Measurements from ENCODE around the gene SYTL2.
"Not testable (repeated sequence)": the region's sequence is repeated elsewhere in the genome, so short reads cannot be mapped to it uniquely, and the experiment has no call there.

The SYTL2 gene

GRCh38 chr11:85795712-85796487 is 15.0 kb downstream of the SYTL2 start:
- no peak for DNase-seq

GRCh38 chr11:85791409-85791990 is 19.4 kb downstream of the SYTL2 start:
- DNase-seq, result no peak

- no peak for DNase-seq
Measured at GRCh38 chr11:85787809-85788760, 22.9 kb downstream of the SYTL2 start.

GRCh38 chr11:85787168-85787567 is 23.8 kb downstream of the SYTL2 start:
- DNase-seq, result no peak

GRCh38 chr11:85784480-85785265 is 26.3 kb downstream of the SYTL2 start:
- no peak for DNase-seq

GRCh38 chr11:85783758-85784157 is 27.2 kb downstream of the SYTL2 start:
- no peak for DNase-seq

- not testable (repeated sequence) for DNase-seq
Measured at GRCh38 chr11:85780780-85781517, 30.0 kb downstream of the SYTL2 start.

GRCh38 chr11:85779956-85780640 is 30.8 kb downstream of the SYTL2 start:
- DNase-seq, result no peak

GRCh38 chr11:85777603-85777972 is 33.4 kb downstream of the SYTL2 start:
- DNase-seq, result not testable (repeated sequence)

DNA sequence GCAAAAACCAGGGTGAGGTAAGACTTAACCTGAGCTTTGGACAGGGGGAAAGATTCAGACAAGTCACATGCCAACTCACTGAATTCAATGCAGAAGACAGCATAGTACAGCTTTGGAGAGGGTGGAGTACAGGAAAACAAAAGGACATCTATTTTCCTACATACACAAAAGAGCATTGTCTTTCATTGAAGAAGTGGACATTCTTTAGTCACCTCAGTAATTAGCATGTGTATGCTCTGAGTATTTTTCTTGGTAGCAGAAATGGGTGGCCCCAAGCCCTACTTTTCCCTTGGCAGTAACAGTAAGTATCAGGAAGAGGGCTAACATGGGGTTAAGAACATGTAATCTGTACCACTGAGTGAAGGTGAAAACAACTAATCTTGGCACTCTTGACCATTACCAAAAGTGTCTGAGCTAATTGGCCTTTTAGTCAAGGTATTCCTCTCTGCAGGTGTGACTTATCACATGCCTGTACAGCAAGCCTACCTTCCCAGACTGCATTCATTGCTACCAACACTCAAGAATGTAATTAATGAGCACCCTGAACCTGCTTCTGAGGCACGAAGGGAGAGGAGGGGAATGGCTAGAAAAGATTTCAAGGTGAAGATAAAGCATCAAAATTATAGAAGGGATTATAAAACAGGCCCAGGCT is 33.9 kb downstream of the SYTL2 start:
- DNase-seq, result no peak

GRCh38 chr11:85774256-85775101 is 36.5 kb downstream of the SYTL2 start:
- no peak for DNase-seq

- DNase-seq, result no peak
Measured at GRCh38 chr11:85772695-85773094, 38.2 kb downstream of the SYTL2 start.

DNA sequence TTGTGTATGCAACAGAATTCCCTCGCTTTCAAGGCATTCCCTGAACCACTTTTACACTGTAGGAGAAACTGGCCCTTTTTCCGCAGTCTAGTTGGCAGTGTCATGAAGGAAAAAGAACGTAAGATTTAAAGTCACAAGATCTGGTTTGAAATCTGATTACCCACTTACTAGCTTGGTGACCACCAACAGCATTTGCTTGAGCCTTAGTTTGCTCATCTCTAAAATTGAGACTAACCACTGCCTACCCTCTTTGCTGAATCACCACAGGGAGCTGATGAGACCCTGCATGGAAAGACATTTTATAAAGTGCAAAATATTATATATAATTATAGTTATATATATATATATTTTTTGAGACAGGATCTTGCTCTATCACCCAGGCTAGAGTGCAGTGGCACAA is 39.4 kb downstream of the SYTL2 start:
- DNase-seq, result no peak

GRCh38 chr11:85769771-85770170 is 41.2 kb downstream of the SYTL2 start:
- no peak for DNase-seq

GRCh38 chr11:85768473-85769146 is 42.3 kb downstream of the SYTL2 start:
- no peak for DNase-seq

DNA sequence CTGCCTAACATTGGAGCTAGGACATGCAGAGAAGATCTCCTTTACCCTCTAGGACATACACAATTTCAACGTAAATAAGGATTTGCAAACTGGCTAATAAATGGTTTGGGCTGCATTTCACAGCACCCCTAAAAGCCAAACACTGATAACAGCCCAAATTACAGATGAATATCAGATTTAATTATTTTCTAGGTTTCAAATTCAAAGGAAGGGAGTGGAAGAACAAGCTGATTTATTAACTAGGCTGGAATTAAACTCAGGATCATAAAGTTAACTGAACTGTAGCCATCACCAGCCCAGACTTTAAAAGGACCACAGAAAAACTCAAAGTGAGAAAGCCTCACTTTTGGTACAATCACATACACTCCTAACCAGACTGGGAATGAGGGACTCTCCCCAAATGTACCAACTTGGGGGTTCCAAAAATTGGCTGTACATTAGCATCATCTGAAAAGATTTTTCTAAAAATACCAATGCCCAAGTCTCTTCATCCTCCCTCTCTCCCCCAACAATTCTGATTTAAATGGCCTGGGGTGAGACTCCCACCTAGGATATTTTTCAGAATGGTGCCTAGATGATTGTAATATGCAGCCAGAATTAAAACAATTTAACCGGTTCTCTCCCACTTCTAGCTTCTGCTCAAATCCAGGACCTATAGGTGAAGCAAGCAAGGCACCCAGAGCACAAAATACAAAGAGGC is 43.5 kb downstream of the SYTL2 start:
- no peak for DNase-seq

- DNase-seq, result no peak
Measured at GRCh38 chr11:85766721-85767161, 44.2 kb downstream of the SYTL2 start.

GRCh38 chr11:85764796-85765195 is 46.1 kb downstream of the SYTL2 start:
- DNase-seq, result no peak

DNA sequence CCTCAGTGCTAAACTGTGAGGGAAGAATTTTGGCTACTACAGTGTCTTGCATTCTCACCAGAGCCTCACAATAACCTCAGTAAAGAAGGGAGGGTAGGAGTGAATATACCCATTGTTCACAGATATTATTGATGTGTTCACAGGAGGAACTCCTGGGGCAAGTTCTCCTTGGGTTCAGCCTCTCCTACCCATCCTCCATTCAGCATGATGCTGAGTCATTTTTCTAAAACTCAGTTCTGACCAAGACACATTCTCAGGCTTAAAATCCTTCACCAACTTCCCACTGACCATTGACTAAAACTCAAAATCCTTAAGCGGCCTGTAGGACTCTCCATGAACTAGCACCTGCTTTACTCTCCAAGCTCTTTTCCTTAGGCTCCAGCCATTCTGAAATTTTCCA is 48.7 kb downstream of the SYTL2 start:
- DNase-seq, result no peak

All from activated CD8-positive, alpha-beta memory T cell treated with anti-CD3 and anti-CD28 coated beads, Interleukin-2, amount 50 U/mL, for 48 hours (primary cell).